K562 (cell line): ENCODE measurements around the gene GAB2. TPM values are rescaled to one million over a fixed set of nuclear protein-coding genes. Genes with fewer than 3 reads are reported as not detected.

ENCODE experiments used
- ATF7 ChIP-seq: fragments of 450-650 bp; IDR thresholded peaks from 2 replicates; pipeline ENCODE4 v1.7.1; 2014; ENCODE audit warnings: mild to moderate bottlenecking, moderate library complexity
- ETS2 ChIP-seq: IDR thresholded peaks from 2 replicates; pipeline ENCODE4 v1.6.1; 2016; ENCODE audit warnings: borderline replicate concordance, missing genetic modification characterization, mild to moderate bottlenecking, moderate library complexity, missing compliant biosample characterization; ENCODE audit not compliant: poor library complexity, severe bottlenecking
- ETV1 ChIP-seq: fragments of 450-650 bp; conservative IDR thresholded peaks from 2 replicates; pipeline ENCODE4 v1.6.1; 2016; ENCODE audit warnings: missing genetic modification characterization, control low read depth, low read depth, missing compliant biosample characterization
- FOXA3 ChIP-seq, 2 experiments: fragments of 450-650 bp in 1 of 2; sonication (generic) in 1 of 2; formaldehyde crosslinking; IDR thresholded peaks in 1 of 2; conservative IDR thresholded peaks in 1 of 2; 2 replicates each; pipeline versions ENCODE4 v1.4.0 to v1.8.0; 2020 to 2022; ENCODE audit warnings: mild to moderate bottlenecking in 2 of 2, missing genetic modification reagents in 1 of 2
- GATAD2B ChIP-seq: fragments of 450-650 bp; IDR thresholded peaks from 2 replicates; pipeline ENCODE4 v1.6.1; 2017; ENCODE audit warnings: mild to moderate bottlenecking, borderline replicate concordance
- HDAC8 ChIP-seq: fragments of 450-650 bp; IDR thresholded peaks from 2 replicates; pipeline ENCODE4 v1.6.1; 2016; ENCODE audit warnings: mild to moderate bottlenecking, missing genetic modification characterization, moderate library complexity, missing compliant biosample characterization
- HMG20B ChIP-seq: fragments of 250-450 bp; sonication (Bioruptor Pico); IDR thresholded peaks from 2 replicates; pipeline ENCODE4 v1.5.0; 2021; ENCODE audit warnings: mild to moderate bottlenecking
- JUND ChIP-seq, 2 experiments: IDR thresholded peaks; 2 replicates in 1 of 2; 3 replicates in 1 of 2; pipeline ENCODE4 v1.6.1; 2011; ENCODE audit warnings: borderline replicate concordance in 2 of 2, low read depth in 2 of 2, low read length in 2 of 2, improper control_type of control experiment in 1 of 2, missing biosample characterization in 1 of 2, missing genetic modification characterization in 1 of 2, missing genetic modification reagents in 1 of 2
- L3MBTL2 ChIP-seq: fragments of 450-650 bp; IDR thresholded peaks from 2 replicates; pipeline ENCODE4 v1.6.1; 2016; ENCODE audit warnings: mild to moderate bottlenecking, moderate library complexity
- NFATC3 ChIP-seq: fragments of 450-650 bp; IDR thresholded peaks from 2 replicates; pipeline ENCODE4 v1.6.1; 2017; ENCODE audit warnings: mild to moderate bottlenecking
- POLR2H ChIP-seq: IDR thresholded peaks from 2 replicates; pipeline ENCODE4 v1.6.1; 2016; ENCODE audit warnings: missing genetic modification characterization, low read depth, mild to moderate bottlenecking, control low read depth, missing compliant biosample characterization, moderate library complexity
- PTRF ChIP-seq: fragments of 450-650 bp; IDR thresholded peaks from 2 replicates; pipeline ENCODE4 v1.6.1; 2016; ENCODE audit warnings: mild to moderate bottlenecking, missing genetic modification characterization, missing compliant biosample characterization
- RAD51 ChIP-seq: fragments of 450-650 bp; IDR thresholded peaks from 2 replicates; pipeline ENCODE4 v1.7.1; 2016; ENCODE audit warnings: low read depth, mild to moderate bottlenecking, borderline replicate concordance
- RUNX1 ChIP-seq: sonication (generic); IDR thresholded peaks from 2 replicates; pipeline ENCODE4 v1.6.1; 2016; ENCODE audit warnings: antibody characterized with exemption, low read depth
- SIRT6 ChIP-seq: IDR thresholded peaks from one replicate; pipeline ENCODE4 v1.6.1; 2012; ENCODE audit warnings: low read depth, mild to moderate bottlenecking, control low read depth, inconsistent platforms, low read length, moderate library complexity
- ZNF232 ChIP-seq: sonication (generic); formaldehyde crosslinking; IDR thresholded peaks from 2 replicates; pipeline ENCODE4 v1.8.0; 2022; ENCODE audit warnings: mild to moderate bottlenecking, missing genetic modification reagents
- ZNF639 ChIP-seq, 2 experiments: fragments of 200-800 bp in 1 of 2; sonication (Bioruptor generic) in 1 of 2; sonication (generic) in 1 of 2; formaldehyde crosslinking in 1 of 2; IDR thresholded peaks in 1 of 2; conservative IDR thresholded peaks in 1 of 2; 2 replicates each; pipeline versions ENCODE4 v1.5.0 to v1.6.1; 2016 to 2020; ENCODE audit warnings: missing compliant biosample characterization in 1 of 2, missing genetic modification characterization in 1 of 2, missing genetic modification reagents in 1 of 2
- ZNF76 ChIP-seq: fragments of 250-450 bp; sonication (Bioruptor Pico); IDR thresholded peaks from 2 replicates; pipeline ENCODE4 v1.4.0; 2020; ENCODE audit warnings: mild to moderate bottlenecking, moderate library complexity, borderline replicate concordance
- polyA plus RNA-seq, 8 experiments: library from polyadenylated mRNA; depleted of rRNA in 4 of 8; stranded (reverse) in 5 of 8; unstranded in 3 of 8; fragments of >200 nt; fragmentation: Nextera tagmentation in 2 of 8; fragmentation: Illumina TruSeq in 1 of 8; extraction: Ambion mirVana in 2 of 8; extraction: Trizol in 1 of 8; gene quantifications; 2 replicates each; pipeline versions ENCODE4 v1.2.1 to v1.2.3, GENCODE V29; 2011 to 2014; ENCODE audit warnings: inconsistent platforms in 1 of 8, missing spikeins in 1 of 8
- total RNA-seq, 7 experiments: library from RNA; depleted of rRNA in 6 of 7; stranded (reverse); fragments of >200 nt in 6 of 7; fragmentation: Illumina TruSeq in 2 of 7; extraction: Trizol in 2 of 7; gene quantifications; 2 replicates each; pipeline versions ENCODE4 v1.2.1 to v1.2.3, GENCODE V29; 2011 to 2021; ENCODE audit warnings: low replicate concordance in 1 of 7
- TF ChIP-seq, protein P1 (sequence below): sonication (generic); formaldehyde crosslinking; IDR thresholded peaks from 2 replicates; pipeline ENCODE4 v1.4.0; 2020; ENCODE audit warnings: mild to moderate bottlenecking, missing genetic modification reagents

GAB2 gene
- total and polyA plus RNA-seq, 9 of the 15 experiments (the other 6 are each of a cell fraction or from before 2014, with no cell fraction given) = 2.3 to 35.2 (median 16.1) TPM

GRCh38 chr11:78416285-78417174 is 1.1 kb downstream of the GAB2 start (continued):
- no peak for TF ChIP-seq ZNF76 (CRISPR knock-in tag)
- TF ChIP-seq SIRT6 = no peak
- peak; percentile 80 for TF ChIP-seq L3MBTL2
- peak; percentile 48; the same call in 1 of the 2 replicates for TF ChIP-seq GATAD2B
- no peak for TF ChIP-seq PTRF (tag)
- TF ChIP-seq JUND (IDR thresholded peaks at IDR 0.05; ENCODE audit: borderline replicate concordance, low read depth, low read length) = peak; percentile 93
- peak; percentile 87; the same call in 1 of the 3 replicates for TF ChIP-seq JUND (tag; IDR thresholded peaks at IDR 0.05; ENCODE audit: borderline replicate concordance, low read depth, low read length)
- 0 out of 2 replicates have a peak, but pooled peaks have one; percentile 76 for TF ChIP-seq POLR2H (tag)
- no peak for TF ChIP-seq HMG20B (CRISPR knock-in tag)
- no peak for TF ChIP-seq RUNX1
- TF ChIP-seq NFATC3 = no peak
- peak; percentile 27 for TF ChIP-seq ETV1 (tag)
- no peak for TF ChIP-seq ETS2 (tag)
- no peak for TF ChIP-seq ZNF232
- TF ChIP-seq HDAC8 (tag) = no peak
- no peak for TF ChIP-seq FOXA3 (CRISPR knock-in tag; conservative IDR thresholded peaks at IDR 0.05 in 1 of 2, IDR thresholded peaks at IDR 0.05 in 1 of 2)
- peak; percentile 83 for TF ChIP-seq ATF7
- 0 out of 2 replicates have a peak, but pooled peaks have one; percentile 11 for TF ChIP-seq RAD51
- TF ChIP-seq, protein P1, sequence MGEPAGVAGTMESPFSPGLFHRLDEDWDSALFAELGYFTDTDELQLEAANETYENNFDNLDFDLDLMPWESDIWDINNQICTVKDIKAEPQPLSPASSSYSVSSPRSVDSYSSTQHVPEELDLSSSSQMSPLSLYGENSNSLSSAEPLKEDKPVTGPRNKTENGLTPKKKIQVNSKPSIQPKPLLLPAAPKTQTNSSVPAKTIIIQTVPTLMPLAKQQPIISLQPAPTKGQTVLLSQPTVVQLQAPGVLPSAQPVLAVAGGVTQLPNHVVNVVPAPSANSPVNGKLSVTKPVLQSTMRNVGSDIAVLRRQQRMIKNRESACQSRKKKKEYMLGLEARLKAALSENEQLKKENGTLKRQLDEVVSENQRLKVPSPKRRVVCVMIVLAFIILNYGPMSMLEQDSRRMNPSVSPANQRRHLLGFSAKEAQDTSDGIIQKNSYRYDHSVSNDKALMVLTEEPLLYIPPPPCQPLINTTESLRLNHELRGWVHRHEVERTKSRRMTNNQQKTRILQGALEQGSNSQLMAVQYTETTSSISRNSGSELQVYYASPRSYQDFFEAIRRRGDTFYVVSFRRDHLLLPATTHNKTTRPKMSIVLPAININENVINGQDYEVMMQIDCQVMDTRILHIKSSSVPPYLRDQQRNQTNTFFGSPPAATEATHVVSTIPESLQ (CRISPR knock-in tag) = no peak
- TF ChIP-seq ZNF639 (CRISPR knock-in tag; conservative IDR thresholded peaks at IDR 0.05 in 1 of 2, IDR thresholded peaks at IDR 0.05 in 1 of 2) = peak in 1 of 2 experiments; percentile 82; a peak in 2 of 4 replicates
